ENCODE measurements around the gene PRR14. TPM values are rescaled to one million over a fixed set of nuclear protein-coding genes. Genes with fewer than 3 reads are reported as not detected.
A peak's percentile ranks its signal among the peaks of the same experiment; 100 is the strongest.
"Not testable (repeated sequence)": the region's sequence is repeated elsewhere in the genome, so short reads cannot be mapped to it uniquely, and the experiment has no call there.

The PRR14 gene
- total and polyA plus RNA-seq, 2 donors from 2014 or later: 44.2 to 51.6 TPM

DNA sequence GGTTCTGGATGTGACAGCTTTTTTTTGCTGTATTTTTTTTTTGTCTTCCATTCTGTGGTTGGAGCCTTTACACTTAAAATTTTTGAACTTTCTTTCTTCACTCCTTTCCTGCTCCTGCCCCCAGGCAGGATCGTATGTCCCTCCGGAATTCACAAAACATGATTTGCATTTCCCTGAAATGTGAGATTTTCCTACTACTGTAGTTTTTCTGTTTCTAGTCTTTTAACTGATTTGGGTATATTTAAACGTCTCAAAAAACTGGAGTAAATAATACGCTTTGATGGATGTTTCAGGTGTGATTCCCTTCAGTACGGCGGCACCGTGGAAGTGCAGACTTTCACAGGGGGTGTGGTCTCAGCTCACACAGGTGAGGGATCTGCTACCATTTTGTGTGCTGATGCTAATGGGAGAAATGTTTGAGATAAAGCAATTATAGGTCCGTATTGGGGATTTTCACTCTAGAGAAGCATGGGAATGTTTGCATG, 48.9 kb downstream of the PRR14 start:
- Histone ChIP-seq H3K36me3 (ENCODE audit: control insufficient read depth in 2 of 3, insufficient read depth in 3 of 3, low read length in 3 of 3) (peaks cover 7 to 24% (median 16%) of the 10 kb centered on the region in 3 donors), H3K4me1 (ENCODE audit: control insufficient read depth in 2 of 3, insufficient read depth in 2 of 3, low read depth in 1 of 3, low read length in 3 of 3) (peaks cover 0 to 13% (median 8%) of the 10 kb centered on the region in 3 donors), H3K27me3 (ENCODE audit: control insufficient read depth, insufficient read depth, low read length) (no peaks in the 10 kb centered on the region), H3K9me3 (ENCODE audit: control insufficient read depth in 2 of 3, insufficient read depth in 1 of 3, low read length in 3 of 3) (no peaks in the 10 kb centered on the region), H3K4me3 (ENCODE audit: low read length in 3 of 3) (peak overlapping the region; percentile 76 to 95 (median 86)), H3K9ac (ENCODE audit: low read length in 3 of 3) (peak overlapping the region in 2 of 3 donors; percentile 10 to 95), H3K27ac (ENCODE audit: low read depth in 2 of 2, low read length in 2 of 2) (peak overlapping the region in 1 of 2 donors; percentile 100)
- FAIRE-seq (no peak), DNase-seq (no peak)
- TF ChIP-seq CTCF (IDR thresholded peaks at IDR 0.05; ENCODE audit: borderline replicate concordance, extremely low read depth, insufficient read depth): no peak
- intact Hi-C loops (cut with DNase I): no loop called here

- no peaks in the 10 kb centered on the region for H3K9me3 ChIP-seq (ENCODE audit: control insufficient read depth in 2 of 3, insufficient read depth in 1 of 3, low read length in 3 of 3)
- peaks cover 0 to 13% (median 8%) of the 10 kb centered on the region in 3 donors for H3K4me1 ChIP-seq (ENCODE audit: control insufficient read depth in 2 of 3, insufficient read depth in 2 of 3, low read depth in 1 of 3, low read length in 3 of 3)
- no peak for FAIRE-seq
- intact Hi-C loops (cut with DNase I): no loop called here
- no peak overlapping the region for H3K4me3 ChIP-seq (ENCODE audit: low read length in 3 of 3)
- H3K36me3 ChIP-seq (ENCODE audit: control insufficient read depth in 2 of 3, insufficient read depth in 3 of 3, low read length in 3 of 3): peaks cover 8 to 28% (median 17%) of the 10 kb centered on the region in 3 donors
- H3K27me3 ChIP-seq (ENCODE audit: control insufficient read depth, insufficient read depth, low read length): no peaks in the 10 kb centered on the region
- peak in 1 of 5 donors; percentile 74 for DNase-seq
- no peak overlapping the region for H3K27ac ChIP-seq (ENCODE audit: low read depth in 2 of 2, low read length in 2 of 2)
- H3K9ac ChIP-seq (ENCODE audit: low read length in 3 of 3): no peak overlapping the region
- no peak for TF ChIP-seq CTCF (IDR thresholded peaks at IDR 0.05; ENCODE audit: borderline replicate concordance, extremely low read depth, insufficient read depth)
Measured at GRCh38 chr16:30700491-30700890, 49.7 kb downstream of the PRR14 start.

DNA sequence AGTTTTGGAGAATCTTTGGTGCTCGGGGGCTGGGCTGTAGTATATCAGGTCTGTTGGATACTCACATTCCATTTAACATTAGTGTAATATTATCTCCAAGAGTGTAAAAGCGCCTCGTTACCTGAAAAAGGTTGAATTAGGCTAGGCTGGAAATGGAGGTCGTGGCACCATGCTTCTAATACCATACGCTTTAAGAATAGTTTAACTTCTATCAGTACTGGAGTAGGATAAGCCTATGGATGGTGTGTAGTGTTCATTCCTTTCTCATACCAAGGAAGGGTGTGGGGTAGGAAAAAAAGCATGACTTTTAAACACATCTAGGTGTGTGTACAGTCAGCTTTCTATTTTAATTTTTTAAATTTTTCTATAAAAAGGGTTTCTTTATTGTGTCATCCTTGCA, 50.2 kb downstream of the PRR14 start:
- Histone ChIP-seq H3K9me3 (ENCODE audit: control insufficient read depth in 2 of 3, insufficient read depth in 1 of 3, low read length in 3 of 3) (no peaks in the 10 kb centered on the region), H3K27me3 (ENCODE audit: control insufficient read depth, insufficient read depth, low read length) (no peaks in the 10 kb centered on the region), H3K36me3 (ENCODE audit: control insufficient read depth in 2 of 3, insufficient read depth in 3 of 3, low read length in 3 of 3) (peaks cover 8 to 31% (median 19%) of the 10 kb centered on the region in 3 donors), H3K9ac (ENCODE audit: low read length in 3 of 3) (no peak overlapping the region), H3K27ac (ENCODE audit: low read depth in 2 of 2, low read length in 2 of 2) (no peak overlapping the region), H3K4me3 (ENCODE audit: low read length in 3 of 3) (no peak overlapping the region), H3K4me1 (ENCODE audit: control insufficient read depth in 2 of 3, insufficient read depth in 2 of 3, low read depth in 1 of 3, low read length in 3 of 3) (peaks cover 0 to 13% (median 8%) of the 10 kb centered on the region in 3 donors)
- FAIRE-seq (no peak), DNase-seq (no peak)
- intact Hi-C loops (cut with DNase I): no loop called here
- no peak for TF ChIP-seq CTCF (IDR thresholded peaks at IDR 0.05; ENCODE audit: borderline replicate concordance, extremely low read depth, insufficient read depth)

- H3K9me3 ChIP-seq (ENCODE audit: control insufficient read depth in 2 of 3, insufficient read depth in 1 of 3, low read length in 3 of 3); H3K4me3 ChIP-seq (ENCODE audit: low read length in 3 of 3); H3K27me3 ChIP-seq (ENCODE audit: control insufficient read depth, insufficient read depth, low read length); FAIRE-seq; H3K27ac ChIP-seq (ENCODE audit: low read depth in 2 of 2, low read length in 2 of 2); intact Hi-C loops (cut with DNase I); H3K4me1 ChIP-seq (ENCODE audit: control insufficient read depth in 2 of 3, insufficient read depth in 2 of 3, low read depth in 1 of 3, low read length in 3 of 3); H3K9ac ChIP-seq (ENCODE audit: low read length in 3 of 3): not testable (repeated sequence)
- H3K36me3 ChIP-seq (ENCODE audit: control insufficient read depth in 2 of 3, insufficient read depth in 3 of 3, low read length in 3 of 3): peaks cover 17 to 52% (median 40%) of the 10 kb centered on the region in 3 donors
- peak in 1 of 5 donors; percentile 55 for DNase-seq
Measured at GRCh38 chr16:30703071-30703470, 52.3 kb downstream of the PRR14 start.
